ENCODE data around the gene MEF2D.

MEF2D gene

DNA sequence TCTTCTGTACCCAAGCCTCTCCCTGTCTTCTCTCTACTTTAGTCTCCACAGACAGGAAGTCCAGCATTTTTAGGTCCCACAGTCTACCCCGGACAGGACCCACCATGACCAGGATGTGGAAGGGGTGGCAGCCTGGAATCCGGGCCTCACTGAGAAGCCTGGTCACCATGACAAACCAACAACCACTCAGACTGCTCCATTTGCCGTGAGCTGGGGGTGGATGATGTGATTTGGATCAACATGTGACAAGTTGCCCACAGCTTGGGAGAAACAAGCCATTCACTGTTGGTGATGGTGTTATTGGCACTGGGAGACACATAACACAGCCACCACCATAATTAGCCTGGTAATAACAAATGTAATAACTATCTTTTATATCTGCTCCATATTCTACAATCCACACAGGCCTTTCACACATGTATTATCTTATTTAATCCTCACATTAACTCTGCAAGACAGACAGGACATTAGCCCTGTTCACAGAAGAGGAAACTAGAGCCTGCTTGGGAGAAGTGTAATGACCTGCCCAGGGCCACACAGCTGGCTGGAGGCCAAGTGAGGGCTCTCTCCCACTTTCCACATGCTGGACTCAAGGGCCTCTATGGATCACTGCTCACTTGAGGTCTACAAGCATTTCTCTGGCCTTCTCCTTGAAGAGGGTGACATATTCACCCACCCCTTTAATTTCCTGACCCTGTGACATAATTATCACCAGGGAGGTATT is 22.9 kb downstream of the MEF2D start:
- Mint-ChIP-seq H3K9me3 (no peaks in the 10 kb centered on the region), H3K4me3 (no peak overlapping the region), H3K27me3 (ENCODE audit: low read depth) (peaks cover 8% of the 10 kb centered on the region), H3K36me3 (ENCODE audit: low read depth) (peaks cover 79% of the 10 kb centered on the region), H3K4me1 (peaks cover 26% of the 10 kb centered on the region), H3K27ac (no peak overlapping the region)
- TF ChIP-seq, protein P1, sequence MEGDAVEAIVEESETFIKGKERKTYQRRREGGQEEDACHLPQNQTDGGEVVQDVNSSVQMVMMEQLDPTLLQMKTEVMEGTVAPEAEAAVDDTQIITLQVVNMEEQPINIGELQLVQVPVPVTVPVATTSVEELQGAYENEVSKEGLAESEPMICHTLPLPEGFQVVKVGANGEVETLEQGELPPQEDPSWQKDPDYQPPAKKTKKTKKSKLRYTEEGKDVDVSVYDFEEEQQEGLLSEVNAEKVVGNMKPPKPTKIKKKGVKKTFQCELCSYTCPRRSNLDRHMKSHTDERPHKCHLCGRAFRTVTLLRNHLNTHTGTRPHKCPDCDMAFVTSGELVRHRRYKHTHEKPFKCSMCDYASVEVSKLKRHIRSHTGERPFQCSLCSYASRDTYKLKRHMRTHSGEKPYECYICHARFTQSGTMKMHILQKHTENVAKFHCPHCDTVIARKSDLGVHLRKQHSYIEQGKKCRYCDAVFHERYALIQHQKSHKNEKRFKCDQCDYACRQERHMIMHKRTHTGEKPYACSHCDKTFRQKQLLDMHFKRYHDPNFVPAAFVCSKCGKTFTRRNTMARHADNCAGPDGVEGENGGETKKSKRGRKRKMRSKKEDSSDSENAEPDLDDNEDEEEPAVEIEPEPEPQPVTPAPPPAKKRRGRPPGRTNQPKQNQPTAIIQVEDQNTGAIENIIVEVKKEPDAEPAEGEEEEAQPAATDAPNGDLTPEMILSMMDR (IDR thresholded peaks at IDR 0.05; ENCODE audit: unreplicated experiment in 3 of 3), result no peak

GRCh38 chr1:156476501-156477298 is 23.9 kb downstream of the MEF2D start:
- H3K36me3 Mint-ChIP-seq (ENCODE audit: low read depth), result peaks cover 76% of the 10 kb centered on the region
- peaks cover 26% of the 10 kb centered on the region for H3K4me1 Mint-ChIP-seq
- no peaks in the 10 kb centered on the region for H3K9me3 Mint-ChIP-seq
- TF ChIP-seq, protein P1 (IDR thresholded peaks at IDR 0.05; ENCODE audit: unreplicated experiment in 3 of 3), result no peak
- no peak overlapping the region for H3K4me3 Mint-ChIP-seq
- H3K27me3 Mint-ChIP-seq (ENCODE audit: low read depth), result peaks cover 8% of the 10 kb centered on the region
- H3K27ac Mint-ChIP-seq, result no peak overlapping the region

GRCh38 chr1:156475568-156476500 is 24.7 kb downstream of the MEF2D start:
- TF ChIP-seq, protein P1 (IDR thresholded peaks at IDR 0.05; ENCODE audit: unreplicated experiment in 3 of 3), result no peak
- no peaks in the 10 kb centered on the region for H3K9me3 Mint-ChIP-seq
- peaks cover 75% of the 10 kb centered on the region for H3K36me3 Mint-ChIP-seq (ENCODE audit: low read depth)
- no peak overlapping the region for H3K4me3 Mint-ChIP-seq
- no peak overlapping the region for H3K27ac Mint-ChIP-seq
- peaks cover 24% of the 10 kb centered on the region for H3K4me1 Mint-ChIP-seq
- peaks cover 5% of the 10 kb centered on the region for H3K27me3 Mint-ChIP-seq (ENCODE audit: low read depth)

GRCh38 chr1:156474966-156475365 is 25.6 kb downstream of the MEF2D start:
- no peaks in the 10 kb centered on the region for H3K9me3 Mint-ChIP-seq
- peaks cover 67% of the 10 kb centered on the region for H3K36me3 Mint-ChIP-seq (ENCODE audit: low read depth)
- H3K27ac Mint-ChIP-seq, result no peak overlapping the region
- no peak overlapping the region for H3K4me3 Mint-ChIP-seq
- H3K4me1 Mint-ChIP-seq, result peaks cover 17% of the 10 kb centered on the region
- H3K27me3 Mint-ChIP-seq (ENCODE audit: low read depth), result peaks cover 3% of the 10 kb centered on the region
- TF ChIP-seq, protein P1 (IDR thresholded peaks at IDR 0.05; ENCODE audit: unreplicated experiment in 3 of 3), result no peak

- peaks cover 3% of the 10 kb centered on the region for H3K27me3 Mint-ChIP-seq (ENCODE audit: low read depth)
These were observed 28.8 kb downstream of the MEF2D start for GRCh38 chr1:156471496-156472490.

More at GRCh38 chr1:156471496-156472490, 28.8 kb downstream of the MEF2D start:
- TF ChIP-seq, protein P1 (IDR thresholded peaks at IDR 0.05; ENCODE audit: unreplicated experiment in 3 of 3), result no peak
- no peaks in the 10 kb centered on the region for H3K9me3 Mint-ChIP-seq
- H3K36me3 Mint-ChIP-seq (ENCODE audit: low read depth), result peaks cover 58% of the 10 kb centered on the region
- H3K4me1 Mint-ChIP-seq, result peaks cover 7% of the 10 kb centered on the region
- H3K27ac Mint-ChIP-seq, result no peak overlapping the region
- no peak overlapping the region for H3K4me3 Mint-ChIP-seq
